ENCODE results near the gene TMEM107. TPM values are rescaled to one million over a fixed set of nuclear protein-coding genes. Genes with fewer than 3 reads are reported as not detected.

TMEM107 gene
- total RNA-seq, 1 experiment from 2014 or later, result 17.2 TPM

DNA sequence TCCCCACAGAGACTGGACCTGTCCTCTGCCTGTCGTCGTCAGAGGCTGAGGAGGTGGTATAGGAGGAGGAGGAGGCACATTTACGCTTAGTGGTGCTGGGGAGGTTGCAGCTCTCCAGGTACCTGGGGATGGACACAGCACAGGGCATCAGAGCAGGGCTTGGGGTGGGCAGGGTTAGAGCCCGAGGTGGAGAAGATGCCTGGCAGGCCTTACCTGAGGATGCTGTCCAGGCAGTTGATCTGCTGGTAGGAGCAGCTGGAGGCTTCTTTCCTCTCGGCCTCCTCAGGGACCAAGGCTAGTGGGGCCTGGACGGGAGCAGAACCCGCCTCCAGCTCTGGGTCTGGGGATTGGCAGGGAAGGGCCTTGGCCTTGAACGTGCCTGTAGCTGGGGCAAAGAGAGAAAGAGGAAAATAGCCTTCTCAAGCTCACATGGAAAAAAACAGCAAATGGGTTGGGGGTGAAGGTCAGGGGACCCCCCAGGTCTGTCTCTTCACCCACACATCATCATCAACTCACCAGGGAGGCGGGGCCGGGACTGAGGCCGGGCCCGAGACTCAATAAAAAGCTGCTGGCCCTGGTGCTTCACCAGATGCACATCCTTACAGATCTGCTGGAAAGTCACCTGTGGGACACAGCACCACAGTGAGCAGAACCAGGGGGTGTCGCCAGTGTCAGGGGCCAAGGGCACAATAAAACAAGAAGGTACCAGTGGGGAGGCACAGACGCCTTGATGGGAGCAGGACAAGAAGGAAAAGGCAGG lies 29.6 kb downstream of the TMEM107 start:
- ATAC-seq, result no peak
- Mint-ChIP-seq H3K36me3 (peaks cover 39% of the 10 kb centered on the region), H3K4me3 (no peak overlapping the region), H3K27me3 (ENCODE audit: low read depth) (no peaks in the 10 kb centered on the region), H3K27ac (no peak overlapping the region), H3K4me1 (no peaks in the 10 kb centered on the region; the same call in 1 of the 2 replicates), H3K9me3 (no peaks in the 10 kb centered on the region)
- no peak for TF ChIP-seq GRHL2 (CRISPR knock-in tag; IDR thresholded peaks at IDR 0.05; ENCODE audit: insufficient replicate concordance, severe bottlenecking)
- TF ChIP-seq FOXK1 (CRISPR knock-in tag; IDR thresholded peaks at IDR 0.05), result no peak
- no peak for TF ChIP-seq TCF7 (CRISPR knock-in tag; IDR thresholded peaks at IDR 0.05; ENCODE audit: low read depth)
- TF ChIP-seq, protein P1, sequence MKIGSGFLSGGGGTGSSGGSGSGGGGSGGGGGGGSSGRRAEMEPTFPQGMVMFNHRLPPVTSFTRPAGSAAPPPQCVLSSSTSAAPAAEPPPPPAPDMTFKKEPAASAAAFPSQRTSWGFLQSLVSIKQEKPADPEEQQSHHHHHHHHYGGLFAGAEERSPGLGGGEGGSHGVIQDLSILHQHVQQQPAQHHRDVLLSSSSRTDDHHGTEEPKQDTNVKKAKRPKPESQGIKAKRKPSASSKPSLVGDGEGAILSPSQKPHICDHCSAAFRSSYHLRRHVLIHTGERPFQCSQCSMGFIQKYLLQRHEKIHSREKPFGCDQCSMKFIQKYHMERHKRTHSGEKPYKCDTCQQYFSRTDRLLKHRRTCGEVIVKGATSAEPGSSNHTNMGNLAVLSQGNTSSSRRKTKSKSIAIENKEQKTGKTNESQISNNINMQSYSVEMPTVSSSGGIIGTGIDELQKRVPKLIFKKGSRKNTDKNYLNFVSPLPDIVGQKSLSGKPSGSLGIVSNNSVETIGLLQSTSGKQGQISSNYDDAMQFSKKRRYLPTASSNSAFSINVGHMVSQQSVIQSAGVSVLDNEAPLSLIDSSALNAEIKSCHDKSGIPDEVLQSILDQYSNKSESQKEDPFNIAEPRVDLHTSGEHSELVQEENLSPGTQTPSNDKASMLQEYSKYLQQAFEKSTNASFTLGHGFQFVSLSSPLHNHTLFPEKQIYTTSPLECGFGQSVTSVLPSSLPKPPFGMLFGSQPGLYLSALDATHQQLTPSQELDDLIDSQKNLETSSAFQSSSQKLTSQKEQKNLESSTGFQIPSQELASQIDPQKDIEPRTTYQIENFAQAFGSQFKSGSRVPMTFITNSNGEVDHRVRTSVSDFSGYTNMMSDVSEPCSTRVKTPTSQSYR (CRISPR knock-in tag; IDR thresholded peaks at IDR 0.05), result no peak
- TF ChIP-seq, protein P2, sequence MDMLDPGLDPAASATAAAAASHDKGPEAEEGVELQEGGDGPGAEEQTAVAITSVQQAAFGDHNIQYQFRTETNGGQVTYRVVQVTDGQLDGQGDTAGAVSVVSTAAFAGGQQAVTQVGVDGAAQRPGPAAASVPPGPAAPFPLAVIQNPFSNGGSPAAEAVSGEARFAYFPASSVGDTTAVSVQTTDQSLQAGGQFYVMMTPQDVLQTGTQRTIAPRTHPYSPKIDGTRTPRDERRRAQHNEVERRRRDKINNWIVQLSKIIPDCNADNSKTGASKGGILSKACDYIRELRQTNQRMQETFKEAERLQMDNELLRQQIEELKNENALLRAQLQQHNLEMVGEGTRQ (CRISPR knock-in tag; IDR thresholded peaks at IDR 0.05), result no peak
- no peak for TF ChIP-seq ZBTB21 (CRISPR knock-in tag; IDR thresholded peaks at IDR 0.05; ENCODE audit: borderline replicate concordance)
- TF ChIP-seq NR3C1 (CRISPR knock-in tag; conservative IDR thresholded peaks at IDR 0.05; ENCODE audit: low read depth), result no peak
- TF ChIP-seq NR2C2 (CRISPR knock-in tag; IDR thresholded peaks at IDR 0.05), result no peak
- TF ChIP-seq CBFB (CRISPR knock-in tag; IDR thresholded peaks at IDR 0.05; ENCODE audit: low read depth), result no peak
- TF ChIP-seq, protein P3, sequence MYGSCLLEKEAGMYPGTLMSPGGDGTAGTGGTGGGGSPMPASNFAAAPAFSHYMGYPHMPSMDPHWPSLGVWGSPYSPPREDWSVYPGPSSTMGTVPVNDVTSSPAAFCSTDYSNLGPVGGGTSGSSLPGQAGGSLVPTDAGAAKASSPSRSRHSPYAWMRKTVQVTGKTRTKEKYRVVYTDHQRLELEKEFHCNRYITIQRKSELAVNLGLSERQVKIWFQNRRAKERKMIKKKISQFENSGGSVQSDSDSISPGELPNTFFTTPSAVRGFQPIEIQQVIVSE (CRISPR knock-in tag; IDR thresholded peaks at IDR 0.05; ENCODE audit: borderline replicate concordance), result no peak
- no peak for TF ChIP-seq JUN (CRISPR knock-in tag; IDR thresholded peaks at IDR 0.05)
- TF ChIP-seq ZNF232 (CRISPR knock-in tag; IDR thresholded peaks at IDR 0.05), result no peak
- TF ChIP-seq, protein P4, sequence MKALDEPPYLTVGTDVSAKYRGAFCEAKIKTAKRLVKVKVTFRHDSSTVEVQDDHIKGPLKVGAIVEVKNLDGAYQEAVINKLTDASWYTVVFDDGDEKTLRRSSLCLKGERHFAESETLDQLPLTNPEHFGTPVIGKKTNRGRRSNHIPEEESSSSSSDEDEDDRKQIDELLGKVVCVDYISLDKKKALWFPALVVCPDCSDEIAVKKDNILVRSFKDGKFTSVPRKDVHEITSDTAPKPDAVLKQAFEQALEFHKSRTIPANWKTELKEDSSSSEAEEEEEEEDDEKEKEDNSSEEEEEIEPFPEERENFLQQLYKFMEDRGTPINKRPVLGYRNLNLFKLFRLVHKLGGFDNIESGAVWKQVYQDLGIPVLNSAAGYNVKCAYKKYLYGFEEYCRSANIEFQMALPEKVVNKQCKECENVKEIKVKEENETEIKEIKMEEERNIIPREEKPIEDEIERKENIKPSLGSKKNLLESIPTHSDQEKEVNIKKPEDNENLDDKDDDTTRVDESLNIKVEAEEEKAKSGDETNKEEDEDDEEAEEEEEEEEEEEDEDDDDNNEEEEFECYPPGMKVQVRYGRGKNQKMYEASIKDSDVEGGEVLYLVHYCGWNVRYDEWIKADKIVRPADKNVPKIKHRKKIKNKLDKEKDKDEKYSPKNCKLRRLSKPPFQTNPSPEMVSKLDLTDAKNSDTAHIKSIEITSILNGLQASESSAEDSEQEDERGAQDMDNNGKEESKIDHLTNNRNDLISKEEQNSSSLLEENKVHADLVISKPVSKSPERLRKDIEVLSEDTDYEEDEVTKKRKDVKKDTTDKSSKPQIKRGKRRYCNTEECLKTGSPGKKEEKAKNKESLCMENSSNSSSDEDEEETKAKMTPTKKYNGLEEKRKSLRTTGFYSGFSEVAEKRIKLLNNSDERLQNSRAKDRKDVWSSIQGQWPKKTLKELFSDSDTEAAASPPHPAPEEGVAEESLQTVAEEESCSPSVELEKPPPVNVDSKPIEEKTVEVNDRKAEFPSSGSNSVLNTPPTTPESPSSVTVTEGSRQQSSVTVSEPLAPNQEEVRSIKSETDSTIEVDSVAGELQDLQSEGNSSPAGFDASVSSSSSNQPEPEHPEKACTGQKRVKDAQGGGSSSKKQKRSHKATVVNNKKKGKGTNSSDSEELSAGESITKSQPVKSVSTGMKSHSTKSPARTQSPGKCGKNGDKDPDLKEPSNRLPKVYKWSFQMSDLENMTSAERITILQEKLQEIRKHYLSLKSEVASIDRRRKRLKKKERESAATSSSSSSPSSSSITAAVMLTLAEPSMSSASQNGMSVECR (CRISPR knock-in tag; IDR thresholded peaks at IDR 0.05; ENCODE audit: borderline replicate concordance), result no peak
- TF ChIP-seq, protein P5, sequence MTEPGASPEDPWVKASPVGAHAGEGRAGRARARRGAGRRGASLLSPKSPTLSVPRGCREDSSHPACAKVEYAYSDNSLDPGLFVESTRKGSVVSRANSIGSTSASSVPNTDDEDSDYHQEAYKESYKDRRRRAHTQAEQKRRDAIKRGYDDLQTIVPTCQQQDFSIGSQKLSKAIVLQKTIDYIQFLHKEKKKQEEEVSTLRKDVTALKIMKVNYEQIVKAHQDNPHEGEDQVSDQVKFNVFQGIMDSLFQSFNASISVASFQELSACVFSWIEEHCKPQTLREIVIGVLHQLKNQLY (CRISPR knock-in tag; IDR thresholded peaks at IDR 0.05), result no peak
- TF ChIP-seq TEAD4 (CRISPR knock-in tag; IDR thresholded peaks at IDR 0.05), result no peak
- TF ChIP-seq, protein P6, sequence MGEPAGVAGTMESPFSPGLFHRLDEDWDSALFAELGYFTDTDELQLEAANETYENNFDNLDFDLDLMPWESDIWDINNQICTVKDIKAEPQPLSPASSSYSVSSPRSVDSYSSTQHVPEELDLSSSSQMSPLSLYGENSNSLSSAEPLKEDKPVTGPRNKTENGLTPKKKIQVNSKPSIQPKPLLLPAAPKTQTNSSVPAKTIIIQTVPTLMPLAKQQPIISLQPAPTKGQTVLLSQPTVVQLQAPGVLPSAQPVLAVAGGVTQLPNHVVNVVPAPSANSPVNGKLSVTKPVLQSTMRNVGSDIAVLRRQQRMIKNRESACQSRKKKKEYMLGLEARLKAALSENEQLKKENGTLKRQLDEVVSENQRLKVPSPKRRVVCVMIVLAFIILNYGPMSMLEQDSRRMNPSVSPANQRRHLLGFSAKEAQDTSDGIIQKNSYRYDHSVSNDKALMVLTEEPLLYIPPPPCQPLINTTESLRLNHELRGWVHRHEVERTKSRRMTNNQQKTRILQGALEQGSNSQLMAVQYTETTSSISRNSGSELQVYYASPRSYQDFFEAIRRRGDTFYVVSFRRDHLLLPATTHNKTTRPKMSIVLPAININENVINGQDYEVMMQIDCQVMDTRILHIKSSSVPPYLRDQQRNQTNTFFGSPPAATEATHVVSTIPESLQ (CRISPR knock-in tag; IDR thresholded peaks at IDR 0.05), result no peak
- TF ChIP-seq, protein P7, sequence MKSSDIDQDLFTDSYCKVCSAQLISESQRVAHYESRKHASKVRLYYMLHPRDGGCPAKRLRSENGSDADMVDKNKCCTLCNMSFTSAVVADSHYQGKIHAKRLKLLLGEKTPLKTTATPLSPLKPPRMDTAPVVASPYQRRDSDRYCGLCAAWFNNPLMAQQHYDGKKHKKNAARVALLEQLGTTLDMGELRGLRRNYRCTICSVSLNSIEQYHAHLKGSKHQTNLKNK (CRISPR knock-in tag; IDR thresholded peaks at IDR 0.05), result no peak
- no peak for TF ChIP-seq GTF2I (CRISPR knock-in tag; conservative IDR thresholded peaks at IDR 0.05)
- TF ChIP-seq ZNF263 (CRISPR knock-in tag; IDR thresholded peaks at IDR 0.05; ENCODE audit: low read depth), result no peak
- no peak for DNase-seq (ENCODE audit: low spot score)
- CTCF ChIA-PET, result interaction anchor here (0.9 kb wide), 1 partner anchor 73 kb away, joined by 3 read pairs; no protein-coding TSS in a partner anchor
- POLR2A ChIA-PET, result no interaction called here

All from WTC11 (cell line).